A549 (cell line): ENCODE measurements around the gene SARDH. TPM values are rescaled to one million over a fixed set of nuclear protein-coding genes. Genes with fewer than 3 reads are reported as not detected.
"Not testable (repeated sequence)": the region's sequence is repeated elsewhere in the genome, so short reads cannot be mapped to it uniquely, and the experiment has no call there.

Source experiments
- ATAC-seq, 2 experiments: fragments of 200-7000 bp in 1 of 2; fragments of >200 bp in 1 of 2; cut with Nextera tagmentation in 1 of 2; cut with Tn5 transposase in 1 of 2; 3 replicates each; pipeline versions ENCODE4 v1.8.0 to v1.9.1; 2018 to 2020; ENCODE audit warnings: mild to moderate bottlenecking in 1 of 2, moderate library complexity in 1 of 2
- CTCF ChIA-PET: fragments of 300-600 bp; sonication (Branson Sonifier 250); formaldehyde crosslinking; extraction: SDS; loops from one replicate; lab custom pipeline; 2021; ENCODE audit warnings: antibody characterized with exemption, inconsistent platforms; lab: Yijun Ruan, JAX
- POLR2A ChIA-PET: fragments of 350-600 bp; formaldehyde crosslinking; extraction: SDS; loops from one replicate; lab custom pipeline; 2021; ENCODE audit warnings: antibody characterized with exemption, inconsistent platforms; lab: Yijun Ruan, JAX
- DNase-seq, 2 experiments: peaks; one replicate each; pipeline versions ENCODE4 v3.0.0 to v3.0.0-alpha.2; 2011 to 2016; ENCODE audit warnings: low read depth in 1 of 2, low spot score in 1 of 2
- FAIRE-seq: peaks from 2 replicates; lab custom pipeline; 2011; peaks lifted over from hg19 to GRCh38; lab: Jason Lieb, UNC
- H3K27ac ChIP-seq, 2 experiments: fragments of >200 bp; sonication (Bioruptor Twin); formaldehyde crosslinking; 3 replicates each; pipeline ENCODE4 v1.5.1; 2016 to 2017
- H3K4me1 ChIP-seq: fragments of >200 bp; sonication (Bioruptor Twin); formaldehyde crosslinking; 3 replicates; pipeline ENCODE4 v1.6.1; 2016
- H3K4me2 ChIP-seq: fragments of >200 bp; sonication (Bioruptor Twin); formaldehyde crosslinking; 3 replicates; pipeline ENCODE4 v1.6.1; 2016
- H3K4me3 ChIP-seq: fragments of >200 bp; sonication (Bioruptor Twin); formaldehyde crosslinking; 3 replicates; pipeline ENCODE4 v1.5.1; 2016
- H3K9me3 ChIP-seq: fragments of >200 bp; sonication (Bioruptor Twin); formaldehyde crosslinking; 3 replicates; pipeline ENCODE4 v1.6.1; 2016
- BHLHE40 ChIP-seq: IDR thresholded peaks from 2 replicates; pipeline ENCODE4 v1.6.1; 2012; ENCODE audit warnings: low read depth, low read length, inconsistent platforms
- CBX2 ChIP-seq: fragments of 200-600 bp; sonication (generic); IDR thresholded peaks from 2 replicates; pipeline ENCODE4 v1.6.1; 2016; ENCODE audit warnings: low read depth, mild to moderate bottlenecking, borderline replicate concordance
- CHD2 ChIP-seq: fragments of 150-350 bp; IDR thresholded peaks from 2 replicates; pipeline ENCODE4 v1.6.1; 2014; ENCODE audit warnings: low read length; ENCODE audit not compliant: partially characterized antibody
- CHD4 ChIP-seq: fragments of 200-600 bp; sonication (generic); IDR thresholded peaks from 2 replicates; pipeline ENCODE4 v1.6.1; 2016; ENCODE audit warnings: antibody characterized with exemption, mild to moderate bottlenecking, borderline replicate concordance
- EHF ChIP-seq: fragments of 250-450 bp; sonication (Bioruptor Pico); IDR thresholded peaks from 2 replicates; pipeline ENCODE4 v1.5.0; 2020; ENCODE audit warnings: mild to moderate bottlenecking
- EHMT2 ChIP-seq: fragments of 200-600 bp; sonication (generic); IDR thresholded peaks from 2 replicates; pipeline ENCODE4 v1.6.1; 2016; ENCODE audit warnings: antibody characterized with exemption, low read depth, mild to moderate bottlenecking, moderate library complexity
- EP300 ChIP-seq, 2 experiments: fragments of >200 bp; sonication (Bioruptor Twin); formaldehyde crosslinking; IDR thresholded peaks; 2 replicates in 1 of 2; 3 replicates in 1 of 2; pipeline ENCODE4 v1.6.1; 2016 to 2017
- HEYL ChIP-seq: fragments of 250-450 bp; sonication (Bioruptor Pico); IDR thresholded peaks from 2 replicates; pipeline ENCODE4 v1.8.0; 2021; ENCODE audit warnings: mild to moderate bottlenecking, moderate library complexity
- HOXB13 ChIP-seq: fragments of 250-450 bp; sonication (Bioruptor Pico); IDR thresholded peaks from 2 replicates; pipeline ENCODE4 v1.5.0; 2020; ENCODE audit warnings: low read depth, mild to moderate bottlenecking, moderate library complexity
- HOXB5 ChIP-seq: fragments of 250-450 bp; sonication (Bioruptor Pico); IDR thresholded peaks from 2 replicates; pipeline ENCODE4 v1.5.0; 2020; ENCODE audit warnings: mild to moderate bottlenecking, moderate library complexity
- KDM1A ChIP-seq: fragments of 200-600 bp; sonication (generic); IDR thresholded peaks from 2 replicates; pipeline ENCODE4 v1.6.1; 2016; ENCODE audit warnings: low read depth, mild to moderate bottlenecking
- MAFK ChIP-seq: fragments of 450-650 bp; IDR thresholded peaks from 2 replicates; pipeline ENCODE4 v1.6.1; 2014; ENCODE audit not compliant: partially characterized antibody
- MAZ ChIP-seq: fragments of 150-350 bp; IDR thresholded peaks from 2 replicates; pipeline ENCODE4 v1.6.1; 2014; ENCODE audit warnings: antibody characterized with exemption, low read depth, low read length, borderline replicate concordance
- MYC ChIP-seq: IDR thresholded peaks from 2 replicates; pipeline ENCODE4 v1.6.1; 2012; ENCODE audit warnings: mild to moderate bottlenecking, inconsistent platforms, low read length, improper control_type of control experiment, borderline replicate concordance
- POLR2A ChIP-seq: IDR thresholded peaks from 2 replicates; pipeline ENCODE4 v1.6.1; 2012; ENCODE audit warnings: mild to moderate bottlenecking, low read length
- POLR2AphosphoS2 ChIP-seq: conservative IDR thresholded peaks from 2 replicates; pipeline ENCODE4 v1.6.1; 2012; ENCODE audit warnings: low read length, improper control_type of control experiment, inconsistent platforms
- RAD21 ChIP-seq, 2 experiments: fragments of >200 bp in 1 of 2; sonication (Bioruptor Twin) in 1 of 2; formaldehyde crosslinking in 1 of 2; IDR thresholded peaks in 1 of 2; conservative IDR thresholded peaks in 1 of 2; 2 replicates in 1 of 2; 3 replicates in 1 of 2; pipeline ENCODE4 v1.6.1; 2012 to 2018; ENCODE audit warnings: inconsistent platforms in 1 of 2
- SMC3 ChIP-seq: fragments of >200 bp; sonication (Bioruptor Twin); formaldehyde crosslinking; IDR thresholded peaks from 3 replicates; pipeline ENCODE4 v1.6.1; 2018; ENCODE audit warnings: inconsistent platforms
- TFCP2L1 ChIP-seq: fragments of 250-450 bp; sonication (Bioruptor Pico); IDR thresholded peaks from 2 replicates; pipeline ENCODE4 v1.5.0; 2021; ENCODE audit warnings: mild to moderate bottlenecking
- TP53 ChIP-seq: fragments of 250-450 bp; sonication (Bioruptor Pico); IDR thresholded peaks from 2 replicates; pipeline ENCODE4 v1.5.0; 2021; ENCODE audit warnings: mild to moderate bottlenecking, moderate library complexity
- ZC3H11A ChIP-seq: fragments of 450-650 bp; IDR thresholded peaks from 2 replicates; pipeline ENCODE4 v1.6.1; 2014; ENCODE audit warnings: antibody characterized with exemption, mild to moderate bottlenecking
- ZFP36 ChIP-seq: fragments of 450-650 bp; IDR thresholded peaks from 2 replicates; pipeline ENCODE4 v1.6.1; 2014; ENCODE audit warnings: borderline replicate concordance; ENCODE audit not compliant: partially characterized antibody
- ZSCAN20 ChIP-seq: fragments of 250-450 bp; sonication (Bioruptor Pico); IDR thresholded peaks from 2 replicates; pipeline ENCODE4 v1.8.0; 2022; ENCODE audit warnings: mild to moderate bottlenecking, moderate library complexity
- WGBS: methylation state at CpG from one replicate; pipeline ENCODE4 v1.1.6; 2017; ENCODE audit errors: missing lambda C conversion rate; 5-methylcytosine and 5-hydroxymethylcytosine counted together
- polyA plus RNA-seq, 4 experiments: library from polyadenylated mRNA; depleted of rRNA in 3 of 4; stranded (reverse); fragments of >200 nt; fragmentation: RNase III in 1 of 4; extraction: RNeasy Plus Mini Kit Qiagen cat#74134 plus additional on column Dnase treatment in 1 of 4; gene quantifications; 2 replicates in 3 of 4; 3 replicates in 1 of 4; pipeline ENCODE4 v1.2.3, GENCODE V29; 2011 to 2017
- TF ChIP-seq, protein P1 (sequence below): fragments of >200 bp; sonication (Bioruptor Twin); formaldehyde crosslinking; IDR thresholded peaks from 3 replicates; pipeline ENCODE4 v1.5.1; 2016
- TF ChIP-seq, protein P2 (sequence below): fragments of >200 bp; sonication (Bioruptor Twin); formaldehyde crosslinking; IDR thresholded peaks from 3 replicates; pipeline ENCODE4 v1.6.1; 2016
- TF ChIP-seq, protein P3 (sequence below): IDR thresholded peaks from 2 replicates; pipeline ENCODE4 v1.6.1; 2012

The SARDH gene
- polyA plus RNA-seq, 2 of the 4 experiments (the other 2 are of a cell fraction) = 0.08 TPM; not detected in 1

DNA sequence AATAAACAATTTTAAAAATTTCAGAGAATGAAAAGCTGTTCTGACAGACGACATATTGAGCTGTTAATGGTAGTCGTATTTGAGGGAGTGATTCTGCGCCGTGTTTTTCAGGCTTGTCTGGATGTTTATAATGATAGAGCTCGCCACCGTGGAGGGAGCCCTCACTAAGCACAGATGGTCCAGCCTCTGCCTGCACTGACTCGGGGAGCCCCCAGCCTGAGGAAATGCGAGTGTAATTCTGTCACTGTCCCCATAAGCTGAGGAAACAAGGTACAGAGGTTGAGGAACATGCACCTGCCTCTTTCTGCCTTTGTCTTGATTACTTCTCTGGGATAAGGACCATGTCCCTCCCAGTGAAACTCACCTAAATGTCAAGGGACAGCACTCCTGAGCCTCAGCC lies 109.4 kb downstream of the SARDH start:
- DNase-seq (no peak), ATAC-seq (no peak), FAIRE-seq (no peak)
- POLR2A ChIA-PET = no interaction called here
- Histone ChIP-seq H3K4me1 (no peaks in the 10 kb centered on the region), H3K9me3 (no peaks in the 10 kb centered on the region), H3K27ac (no peak overlapping the region), H3K4me2 (no peak overlapping the region), H3K4me3 (no peak overlapping the region)
- WGBS = 32% methylated on average over 8 of the region's 8 CpGs
- CTCF ChIA-PET = interaction anchor here (1.6 kb wide), 1 partner anchor 15 kb away, joined by 4 read pairs; no protein-coding TSS in a partner anchor
- no peak for TF ChIP-seq POLR2AphosphoS2
- no peak for TF ChIP-seq CBX2
- no peak for TF ChIP-seq EHMT2
- TF ChIP-seq MAZ = no peak
- TF ChIP-seq, protein P1, sequence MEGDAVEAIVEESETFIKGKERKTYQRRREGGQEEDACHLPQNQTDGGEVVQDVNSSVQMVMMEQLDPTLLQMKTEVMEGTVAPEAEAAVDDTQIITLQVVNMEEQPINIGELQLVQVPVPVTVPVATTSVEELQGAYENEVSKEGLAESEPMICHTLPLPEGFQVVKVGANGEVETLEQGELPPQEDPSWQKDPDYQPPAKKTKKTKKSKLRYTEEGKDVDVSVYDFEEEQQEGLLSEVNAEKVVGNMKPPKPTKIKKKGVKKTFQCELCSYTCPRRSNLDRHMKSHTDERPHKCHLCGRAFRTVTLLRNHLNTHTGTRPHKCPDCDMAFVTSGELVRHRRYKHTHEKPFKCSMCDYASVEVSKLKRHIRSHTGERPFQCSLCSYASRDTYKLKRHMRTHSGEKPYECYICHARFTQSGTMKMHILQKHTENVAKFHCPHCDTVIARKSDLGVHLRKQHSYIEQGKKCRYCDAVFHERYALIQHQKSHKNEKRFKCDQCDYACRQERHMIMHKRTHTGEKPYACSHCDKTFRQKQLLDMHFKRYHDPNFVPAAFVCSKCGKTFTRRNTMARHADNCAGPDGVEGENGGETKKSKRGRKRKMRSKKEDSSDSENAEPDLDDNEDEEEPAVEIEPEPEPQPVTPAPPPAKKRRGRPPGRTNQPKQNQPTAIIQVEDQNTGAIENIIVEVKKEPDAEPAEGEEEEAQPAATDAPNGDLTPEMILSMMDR = no peak
- TF ChIP-seq EHF (CRISPR knock-in tag) = no peak
- no peak for TF ChIP-seq HOXB5 (CRISPR knock-in tag)
- TF ChIP-seq HEYL (CRISPR knock-in tag) = no peak
- no peak for TF ChIP-seq ZFP36
- TF ChIP-seq ZSCAN20 (CRISPR knock-in tag) = no peak
- TF ChIP-seq, protein P2, sequence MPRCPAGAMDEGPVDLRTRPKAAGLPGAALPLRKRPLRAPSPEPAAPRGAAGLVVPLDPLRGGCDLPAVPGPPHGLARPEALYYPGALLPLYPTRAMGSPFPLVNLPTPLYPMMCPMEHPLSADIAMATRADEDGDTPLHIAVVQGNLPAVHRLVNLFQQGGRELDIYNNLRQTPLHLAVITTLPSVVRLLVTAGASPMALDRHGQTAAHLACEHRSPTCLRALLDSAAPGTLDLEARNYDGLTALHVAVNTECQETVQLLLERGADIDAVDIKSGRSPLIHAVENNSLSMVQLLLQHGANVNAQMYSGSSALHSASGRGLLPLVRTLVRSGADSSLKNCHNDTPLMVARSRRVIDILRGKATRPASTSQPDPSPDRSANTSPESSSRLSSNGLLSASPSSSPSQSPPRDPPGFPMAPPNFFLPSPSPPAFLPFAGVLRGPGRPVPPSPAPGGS = no peak
- TF ChIP-seq ZC3H11A = no peak
- TF ChIP-seq BHLHE40 = no peak
- no peak for TF ChIP-seq SMC3
- TF ChIP-seq, protein P3, sequence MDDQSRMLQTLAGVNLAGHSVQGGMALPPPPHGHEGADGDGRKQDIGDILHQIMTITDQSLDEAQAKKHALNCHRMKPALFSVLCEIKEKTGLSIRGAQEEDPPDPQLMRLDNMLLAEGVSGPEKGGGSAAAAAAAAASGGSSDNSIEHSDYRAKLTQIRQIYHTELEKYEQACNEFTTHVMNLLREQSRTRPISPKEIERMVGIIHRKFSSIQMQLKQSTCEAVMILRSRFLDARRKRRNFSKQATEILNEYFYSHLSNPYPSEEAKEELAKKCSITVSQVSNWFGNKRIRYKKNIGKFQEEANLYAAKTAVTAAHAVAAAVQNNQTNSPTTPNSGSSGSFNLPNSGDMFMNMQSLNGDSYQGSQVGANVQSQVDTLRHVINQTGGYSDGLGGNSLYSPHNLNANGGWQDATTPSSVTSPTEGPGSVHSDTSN = no peak
- no peak for TF ChIP-seq CHD4
- no peak for TF ChIP-seq KDM1A
- TF ChIP-seq TFCP2L1 (CRISPR knock-in tag) = no peak
- no peak for TF ChIP-seq POLR2A

DNA sequence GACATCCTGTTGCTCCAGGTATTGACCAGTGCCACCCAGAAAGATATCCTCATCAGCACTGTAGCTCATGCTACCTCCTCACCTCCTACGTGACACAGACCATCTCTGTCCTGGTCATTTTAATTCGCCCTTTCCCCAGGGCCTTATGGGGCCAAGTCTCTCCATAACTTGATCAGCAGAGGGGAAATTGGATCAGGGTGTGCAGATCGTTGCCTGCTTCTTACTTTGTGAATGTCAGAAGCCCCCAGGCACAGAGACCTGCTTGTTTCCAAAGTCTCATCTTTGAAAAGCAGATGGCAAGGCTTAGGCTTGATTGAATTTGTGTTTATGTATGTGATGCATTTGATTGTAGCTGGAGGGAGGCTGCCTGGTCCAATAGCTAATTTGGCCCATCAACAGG lies 110.8 kb downstream of the SARDH start:
- TF ChIP-seq RAD21 (conservative IDR thresholded peaks at IDR 0.05 in 1 of 2, IDR thresholded peaks at IDR 0.05 in 1 of 2) (no peak), MAFK (no peak), MYC (no peak), TP53 (CRISPR knock-in tag) (no peak), CHD2 (no peak), HOXB13 (CRISPR knock-in tag) (no peak), CBX2 (no peak), EP300 (IDR thresholded peaks at IDR 0.05) (no peak), MAZ (no peak)
- DNase-seq = no peak
- WGBS = 3% methylated on average over 3 of the region's 3 CpGs
- no peak for ATAC-seq
- Histone ChIP-seq H3K4me2 (no peak overlapping the region), H3K4me1 (no peaks in the 10 kb centered on the region), H3K4me3 (no peak overlapping the region), H3K9me3 (peaks cover 4% of the 10 kb centered on the region; the same call in 2 of the 3 replicates), H3K27ac (no peak overlapping the region)
- FAIRE-seq = no peak
- CTCF ChIA-PET = interaction anchor here (1.6 kb wide), 1 partner anchor 16 kb away, joined by 4 read pairs; no protein-coding TSS in a partner anchor
- POLR2A ChIA-PET = no interaction called here

DNA sequence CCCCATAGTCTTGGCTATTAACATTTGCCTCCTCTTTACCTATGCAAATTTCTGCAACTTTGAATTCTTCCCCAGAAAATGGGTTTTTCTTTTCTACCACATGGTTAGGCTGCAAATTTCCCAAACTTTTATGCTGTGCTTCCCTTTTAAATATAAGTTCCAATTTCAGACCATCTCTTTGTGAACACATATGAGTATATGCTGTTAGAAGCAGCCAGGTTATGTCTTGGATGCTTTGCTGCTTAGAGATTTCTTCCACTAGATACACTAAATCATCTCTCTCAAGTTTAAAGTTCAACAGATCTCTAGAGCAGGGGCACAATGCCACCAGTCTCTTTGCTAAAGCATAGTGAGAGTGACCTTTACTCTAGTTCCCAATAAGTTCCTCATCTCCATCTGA lies 112.1 kb downstream of the SARDH start:
- H3K4me3 ChIP-seq, H3K9me3 ChIP-seq, ATAC-seq, FAIRE-seq, H3K4me1 ChIP-seq, DNase-seq, H3K4me2 ChIP-seq, H3K27ac ChIP-seq, POLR2A ChIA-PET: not testable (repeated sequence)
- CTCF ChIA-PET = interaction anchor here (1.1 kb wide), 1 partner anchor 10 kb away, joined by 4 read pairs; no protein-coding TSS in a partner anchor
